HUDEP-2 (cell line): ENCODE measurements around the gene CDCA7.
"Not testable (repeated sequence)": the region's sequence is repeated elsewhere in the genome, so short reads cannot be mapped to it uniquely, and the experiment has no call there.

Experiments used
- DNase-seq, 76 experiments: peaks; one replicate each; lab custom pipeline; 2025; ENCODE audit not compliant: unreplicated experiment in 76 of 76; lab: John Stamatoyannopoulos, UW

CDCA7 gene

DNA sequence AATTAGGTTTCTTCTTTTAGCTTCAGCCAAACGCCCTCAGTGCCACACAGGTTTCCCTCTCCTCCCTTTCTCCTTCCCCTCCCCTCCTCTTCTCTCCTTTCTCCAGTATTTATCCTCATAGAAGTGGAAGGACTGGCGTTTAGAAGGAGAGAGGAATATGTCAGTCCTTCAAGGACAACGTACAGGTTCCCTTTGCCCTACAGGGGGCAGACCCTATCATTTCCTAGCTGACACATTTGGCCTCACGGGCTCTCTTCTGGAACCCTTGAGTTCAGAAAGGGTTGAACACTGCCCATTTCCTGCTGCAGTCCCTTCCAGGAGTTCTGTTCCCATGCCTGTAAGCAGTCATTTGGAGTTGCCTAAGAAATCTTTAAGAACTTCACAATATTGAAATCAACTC is 46.1 kb downstream of the CDCA7 start:
- DNase-seq = peak in 7 of 76 experiments; percentile 1 to 10 (median 4)

DNA sequence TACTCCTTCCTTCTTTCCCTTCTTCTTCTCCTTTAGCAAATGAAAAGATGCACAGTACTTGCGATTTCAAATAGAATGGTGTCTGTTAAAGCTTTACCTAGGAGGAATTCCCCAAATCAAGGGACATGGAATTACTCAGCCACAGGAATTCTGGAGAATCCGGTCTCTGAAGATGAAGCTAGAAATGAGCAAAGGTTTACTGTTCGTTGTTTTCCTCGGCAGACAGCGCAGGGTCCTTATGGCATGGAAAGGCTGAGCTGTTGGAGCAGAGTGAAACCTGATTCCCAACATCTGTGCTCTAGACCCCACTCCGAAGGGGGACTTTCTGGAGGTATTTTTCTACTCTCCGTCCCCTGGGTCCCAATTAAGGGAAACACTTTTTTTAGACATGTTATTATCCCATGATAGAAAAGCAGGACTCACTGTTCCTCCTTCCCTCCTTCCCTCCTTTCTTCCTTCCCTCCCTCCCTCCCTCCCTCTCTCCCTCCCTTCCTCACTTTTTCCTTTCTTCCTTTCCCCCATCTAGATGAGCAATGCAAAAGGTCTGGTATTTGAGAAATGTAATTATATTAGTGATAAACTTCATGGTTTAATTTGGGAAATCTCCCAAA is 47.1 kb downstream of the CDCA7 start:
- no peak for DNase-seq

DNA sequence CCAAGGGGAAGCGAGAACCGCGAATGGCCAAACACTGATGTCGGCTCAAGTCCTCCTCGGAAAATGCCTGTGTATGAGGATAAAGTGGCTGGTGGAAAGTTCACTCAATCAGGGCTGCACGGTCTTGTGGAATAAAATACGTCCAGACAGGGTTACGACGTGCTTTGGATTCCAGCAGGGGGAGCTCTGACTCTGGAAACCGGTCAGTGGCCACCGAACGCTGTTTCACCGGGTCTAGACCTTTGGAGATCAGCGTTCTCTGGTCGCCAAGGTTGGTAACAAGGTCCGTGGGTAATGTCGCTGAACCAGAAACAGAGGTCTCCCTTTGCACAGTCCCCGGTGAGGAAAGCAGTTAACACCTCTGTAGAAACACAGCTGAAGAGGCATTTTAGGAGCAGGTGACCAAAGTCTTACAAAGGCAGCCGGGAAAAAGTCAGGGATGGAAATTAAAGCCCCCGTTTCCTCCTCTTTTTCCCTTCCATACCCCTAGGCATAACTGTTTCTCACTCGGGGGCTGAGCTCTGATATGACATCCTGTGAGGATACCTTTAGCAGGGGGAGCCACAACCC is 47.8 kb downstream of the CDCA7 start:
- DNase-seq = peak in 67 of 76 experiments; percentile 2 to 77 (median 45)

DNA sequence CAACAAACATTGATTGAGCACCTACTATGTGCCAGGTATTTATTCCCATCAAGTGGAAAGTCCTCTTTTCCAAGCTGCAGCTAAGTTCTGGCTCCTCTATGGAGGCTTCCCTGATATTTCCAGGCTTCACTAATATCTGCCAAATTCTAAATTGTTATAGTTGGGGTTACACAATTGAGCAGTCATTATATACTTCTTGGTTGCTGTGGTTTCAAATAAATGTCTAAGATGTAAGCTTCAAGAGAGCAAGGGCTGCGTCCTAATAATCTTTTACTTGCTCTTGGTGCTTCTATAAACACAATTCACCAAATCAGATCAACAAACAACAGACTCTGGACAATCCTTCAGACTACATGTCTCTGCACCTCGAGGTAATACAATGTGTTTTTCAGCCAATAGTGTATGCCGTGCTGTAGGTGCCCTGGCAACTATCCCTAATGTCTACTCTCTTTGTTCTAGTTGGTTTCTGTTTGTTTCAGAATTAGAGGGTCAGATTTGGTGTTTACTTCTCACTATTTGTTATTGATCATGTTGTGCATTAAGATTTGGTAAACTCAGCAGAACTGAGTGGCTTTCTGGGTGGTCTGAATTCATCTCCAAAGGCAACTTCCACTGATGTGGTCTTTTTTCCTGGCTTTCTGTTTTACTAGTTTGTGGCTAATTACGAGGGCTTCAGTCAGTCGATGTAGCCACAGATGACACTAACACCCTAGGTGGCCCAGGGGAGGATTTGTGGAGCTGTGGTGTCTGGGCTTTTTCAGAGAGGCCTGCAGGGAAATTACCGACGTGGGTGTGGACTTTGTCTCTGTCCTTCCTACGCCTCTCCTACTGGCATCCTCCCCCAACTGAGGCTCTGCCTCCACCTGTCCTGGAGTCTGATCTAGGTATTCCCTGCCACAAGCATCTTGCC is 50.4 kb downstream of the CDCA7 start:
- no peak for DNase-seq

DNA sequence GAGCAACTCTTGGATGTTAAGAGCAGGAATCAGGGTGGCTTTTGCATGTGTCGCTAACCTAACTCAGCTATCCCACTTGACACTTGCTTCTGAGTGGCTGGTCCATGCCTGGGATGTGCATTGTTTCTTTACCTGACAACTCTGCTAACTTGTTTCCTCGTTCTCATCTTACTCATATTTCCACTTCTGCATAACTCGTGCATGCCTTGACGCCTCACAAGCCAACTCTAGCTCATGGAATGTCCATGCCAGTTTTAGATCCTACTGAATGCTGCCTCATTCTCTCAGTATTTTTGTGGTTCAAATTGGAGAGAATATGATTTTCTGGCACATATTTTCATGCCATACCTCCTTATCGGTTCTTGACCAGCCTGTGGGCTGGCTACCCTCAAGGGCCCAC is 52.5 kb downstream of the CDCA7 start:
- no peak for DNase-seq

DNA sequence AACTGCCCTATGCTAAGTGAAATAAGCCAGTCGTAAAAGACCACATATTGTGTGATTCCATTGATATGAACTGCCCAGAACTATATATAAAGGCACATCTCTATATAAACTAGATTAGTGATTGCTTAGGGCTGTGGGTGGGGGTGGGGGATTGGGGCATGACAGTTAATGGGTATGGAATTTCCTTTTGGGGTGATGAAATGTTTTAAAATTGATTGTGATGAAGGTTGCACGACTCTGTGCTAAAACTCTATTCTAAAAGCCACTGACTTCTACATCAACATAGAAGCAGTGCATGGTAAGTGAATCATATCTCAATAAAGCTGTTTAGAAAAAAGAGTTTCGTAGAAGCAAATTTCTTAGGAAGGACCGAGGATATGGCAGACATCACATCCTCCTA is 53.0 kb downstream of the CDCA7 start:
- DNase-seq = no peak

DNA sequence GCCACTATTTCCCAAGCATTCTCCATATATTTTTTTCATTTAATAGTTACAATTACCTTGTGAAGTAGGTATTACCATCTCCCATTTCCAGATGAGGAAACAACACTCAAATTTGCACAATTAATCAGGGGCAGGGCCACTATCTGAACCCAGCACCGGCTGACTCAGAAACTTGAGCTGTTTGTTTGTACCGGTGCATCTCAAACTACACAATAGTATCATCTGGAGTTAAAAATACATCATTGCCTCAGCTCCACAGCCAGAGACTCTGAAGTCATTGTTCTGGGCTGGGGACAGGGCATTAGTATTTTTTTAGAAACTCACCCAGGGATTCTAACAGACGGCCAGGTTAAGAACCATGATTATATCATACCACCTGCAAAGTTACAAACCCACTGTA is 55.9 kb downstream of the CDCA7 start:
- no peak for DNase-seq

DNA sequence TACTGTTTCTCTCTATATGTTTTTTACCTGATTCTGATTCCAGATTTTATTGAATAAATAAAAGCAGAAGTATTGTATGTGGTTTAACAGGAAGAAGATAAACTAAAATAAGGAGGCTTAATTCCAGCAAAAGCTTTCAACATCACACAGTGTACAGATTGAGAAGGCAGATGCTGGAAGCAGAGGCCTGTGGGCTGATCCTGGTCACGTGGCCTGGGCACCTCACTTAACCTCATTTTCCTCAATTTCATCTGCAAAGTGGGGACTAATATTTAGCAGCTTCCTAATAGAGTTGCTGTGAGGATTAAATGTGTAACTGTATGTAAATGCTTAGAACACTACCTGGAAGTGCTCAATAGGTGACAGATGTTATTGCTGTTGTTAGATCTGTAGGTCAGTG is 58.0 kb downstream of the CDCA7 start:
- DNase-seq = no peak

DNA sequence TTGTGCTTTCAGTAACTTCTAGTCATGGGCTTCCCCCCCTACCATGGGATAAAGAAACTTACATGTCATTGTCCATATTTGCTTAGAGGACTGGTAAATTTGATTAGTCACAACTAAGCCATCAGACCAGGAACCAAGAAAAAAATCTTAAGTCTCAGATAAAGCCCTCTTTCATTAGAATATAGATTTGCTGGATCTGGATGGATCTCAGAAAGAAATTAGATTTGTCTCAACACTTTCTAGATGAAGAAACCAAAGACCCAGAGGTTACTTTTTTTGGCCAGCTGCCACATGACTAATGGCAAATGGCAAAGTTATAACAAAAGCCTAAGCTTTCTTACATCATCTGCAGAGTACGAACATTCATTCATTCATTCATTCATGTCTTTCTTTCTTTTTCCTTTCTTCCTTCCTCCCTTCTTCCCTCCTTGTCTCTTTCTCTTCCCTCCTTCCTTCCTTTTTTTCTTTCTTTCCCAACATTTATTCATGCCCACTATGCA is 60.2 kb downstream of the CDCA7 start:
- no peak for DNase-seq

DNA sequence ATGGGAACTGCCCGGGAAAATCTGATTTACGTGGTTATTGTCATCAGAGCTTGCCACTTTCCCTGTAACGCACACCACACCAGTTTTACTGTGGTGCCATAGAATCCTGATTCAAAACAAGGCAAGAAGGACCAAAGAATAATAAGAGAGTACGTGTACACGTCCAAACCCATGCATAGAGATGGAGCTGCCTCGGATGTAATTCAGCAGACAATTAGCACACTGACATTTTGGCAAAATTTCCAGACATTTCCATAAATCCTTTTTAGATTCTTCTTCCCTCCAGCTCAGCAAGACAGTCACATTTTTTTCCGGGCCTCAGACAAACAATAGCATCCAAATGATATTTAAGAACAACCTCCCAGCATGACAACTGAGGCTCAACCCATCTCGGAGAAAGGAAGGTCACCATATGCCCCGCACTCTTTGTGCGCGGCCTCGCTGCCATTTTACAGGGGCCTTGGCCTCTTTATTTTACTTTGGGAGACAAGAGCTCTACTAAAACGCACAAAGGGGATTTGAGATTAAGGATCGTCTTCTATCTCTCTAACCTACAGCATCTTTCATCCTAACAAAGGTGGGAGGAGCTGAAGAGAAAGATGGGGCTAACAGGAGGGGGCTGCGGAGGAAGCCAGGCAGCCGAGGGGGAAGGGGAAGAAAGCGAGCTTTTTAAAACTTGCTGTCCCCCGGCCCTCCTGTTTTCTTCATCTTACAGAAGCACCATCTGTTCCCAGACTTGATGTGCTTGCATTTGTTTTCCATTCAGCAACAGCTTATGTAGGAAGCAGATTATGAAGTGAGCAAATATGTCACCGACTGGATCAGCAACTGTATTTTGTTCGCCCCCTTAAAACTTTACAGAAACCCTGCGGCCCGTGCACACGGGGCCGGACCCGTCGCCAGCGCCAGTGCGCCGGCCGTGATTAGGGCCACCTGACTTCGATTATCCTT is 61.0 kb downstream of the CDCA7 start:
- no peak for DNase-seq

DNA sequence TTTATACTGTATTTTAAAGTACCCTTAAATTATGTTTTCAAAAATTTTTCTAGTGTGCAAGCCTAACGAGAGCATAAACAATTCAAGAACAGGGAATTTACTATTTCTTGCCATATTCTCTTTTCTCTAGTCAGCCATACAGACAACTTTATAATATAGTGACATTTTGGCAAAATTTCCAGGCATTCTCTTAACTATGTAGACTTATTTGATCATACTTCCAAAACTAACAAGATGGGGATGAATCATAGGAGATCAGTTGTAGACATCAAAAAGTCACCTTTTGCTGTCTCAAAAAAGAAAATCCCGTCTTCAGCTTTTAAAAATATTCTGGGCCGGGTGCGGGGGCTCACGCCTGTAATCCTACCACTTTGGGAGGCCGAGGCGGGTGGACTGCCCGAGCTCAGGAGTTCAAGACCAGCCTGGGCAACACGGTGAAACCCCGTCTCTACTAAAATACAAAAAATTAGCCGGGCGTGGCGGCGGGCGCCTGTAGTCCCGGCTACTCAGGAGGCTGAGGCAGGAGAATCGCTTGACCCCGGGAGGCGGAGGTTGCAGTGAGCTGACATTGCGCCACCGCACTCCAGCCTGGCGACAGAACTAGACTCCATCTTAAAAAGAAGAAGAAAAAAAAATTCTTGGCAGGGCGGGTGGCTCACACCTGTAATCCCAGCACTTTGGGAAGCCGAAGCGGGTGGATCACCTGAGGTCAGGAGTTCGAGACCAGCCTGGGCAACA is 61.9 kb downstream of the CDCA7 start:
- DNase-seq = not testable (repeated sequence)

DNA sequence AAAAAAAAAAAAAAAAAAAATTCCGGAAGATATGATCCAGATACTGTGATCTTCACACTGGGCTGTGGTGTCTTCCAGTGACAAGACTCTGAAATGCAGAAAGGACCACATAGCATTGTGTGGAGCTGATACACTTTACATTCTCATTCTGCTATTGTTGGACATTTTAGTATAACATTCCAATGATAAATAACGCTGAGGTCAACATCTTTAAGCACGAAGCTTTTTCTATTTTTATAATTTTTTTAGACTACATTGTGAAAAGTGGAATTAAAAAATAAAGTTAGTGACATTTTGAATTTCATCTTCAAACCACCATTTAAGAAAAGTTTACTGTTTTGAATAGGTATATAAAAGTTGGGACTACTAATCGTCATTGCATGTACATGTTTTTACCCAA is 62.7 kb downstream of the CDCA7 start:
- no peak for DNase-seq

DNA sequence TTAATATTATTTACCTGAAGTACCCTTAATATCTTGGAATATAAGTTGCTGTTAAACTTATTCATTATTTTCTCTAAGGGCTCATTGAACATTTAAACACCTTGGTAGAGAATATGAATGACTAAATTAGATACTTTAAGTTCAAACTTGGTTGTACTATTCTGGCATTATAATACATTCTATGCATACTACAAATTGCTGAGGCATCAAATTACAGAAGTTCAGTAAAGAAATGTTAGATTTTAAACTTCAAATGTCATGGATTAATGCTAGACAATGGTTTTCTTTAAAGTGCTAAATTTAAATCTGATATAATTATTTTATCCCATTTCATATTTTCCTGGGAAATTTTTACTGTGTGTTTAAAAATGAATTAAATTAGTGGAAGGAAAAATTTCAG is 63.1 kb downstream of the CDCA7 start:
- DNase-seq = no peak
